ENCODE measurements around the gene WASHC4. TPM values are rescaled to one million over a fixed set of nuclear protein-coding genes. Genes with fewer than 3 reads are reported as not detected.

Gene WASHC4
- total and polyA plus RNA-seq, 2 experiments from 2014 or later, result 75.7 to 83.0 TPM

DNA sequence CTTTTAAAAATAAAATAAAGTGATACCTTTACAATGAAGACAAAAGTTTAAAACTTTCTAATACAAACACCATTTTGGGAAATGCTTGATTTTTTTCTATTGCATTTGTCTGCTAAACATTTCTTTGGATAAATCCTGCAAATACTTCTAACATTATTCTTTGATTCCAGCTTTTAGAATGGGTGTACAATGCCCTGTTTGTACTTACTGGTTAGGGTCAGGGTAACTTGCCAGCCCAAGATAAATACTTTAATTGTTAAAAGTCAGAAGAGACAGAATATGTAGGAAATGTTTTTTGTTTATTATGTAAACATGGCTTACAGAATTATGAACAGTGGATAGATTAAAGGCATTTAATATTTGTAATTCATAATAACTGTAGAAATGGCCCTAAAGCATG lies 60.5 kb downstream of the WASHC4 start:
- H3K27ac ChIP-seq (ENCODE audit: low read depth), result no peak overlapping the region
- H3K36me3 ChIP-seq (ENCODE audit: insufficient read depth), result peaks cover 29% of the 10 kb centered on the region
- H3K4me2 ChIP-seq, result no peak overlapping the region
- DNase-seq (ENCODE audit: low spot score), result no peak
- TF ChIP-seq ZNF114 (CRISPR knock-in tag; IDR thresholded peaks at IDR 0.05) (no peak), CREB1 (CRISPR knock-in tag; IDR thresholded peaks at IDR 0.05; ENCODE audit: low read depth) (no peak), POLR2AphosphoS5 (IDR thresholded peaks at IDR 0.05; ENCODE audit: low read depth) (no peak), EZH2phosphoT487 (IDR thresholded peaks at IDR 0.05; ENCODE audit: unreplicated experiment) (no peak), ZNF331 (CRISPR knock-in tag; IDR thresholded peaks at IDR 0.05; ENCODE audit: low read depth) (no peak), JUNB (IDR thresholded peaks at IDR 0.05; ENCODE audit: unreplicated experiment) (no peak), STAT1 (IDR thresholded peaks at IDR 0.05; ENCODE audit: unreplicated experiment) (no peak), EZH2 (IDR thresholded peaks at IDR 0.05; ENCODE audit: low read depth, unreplicated experiment) (no peak), NANOG (IDR thresholded peaks at IDR 0.05; ENCODE audit: borderline replicate concordance) (no peak)
- TF ChIP-seq, protein P1, sequence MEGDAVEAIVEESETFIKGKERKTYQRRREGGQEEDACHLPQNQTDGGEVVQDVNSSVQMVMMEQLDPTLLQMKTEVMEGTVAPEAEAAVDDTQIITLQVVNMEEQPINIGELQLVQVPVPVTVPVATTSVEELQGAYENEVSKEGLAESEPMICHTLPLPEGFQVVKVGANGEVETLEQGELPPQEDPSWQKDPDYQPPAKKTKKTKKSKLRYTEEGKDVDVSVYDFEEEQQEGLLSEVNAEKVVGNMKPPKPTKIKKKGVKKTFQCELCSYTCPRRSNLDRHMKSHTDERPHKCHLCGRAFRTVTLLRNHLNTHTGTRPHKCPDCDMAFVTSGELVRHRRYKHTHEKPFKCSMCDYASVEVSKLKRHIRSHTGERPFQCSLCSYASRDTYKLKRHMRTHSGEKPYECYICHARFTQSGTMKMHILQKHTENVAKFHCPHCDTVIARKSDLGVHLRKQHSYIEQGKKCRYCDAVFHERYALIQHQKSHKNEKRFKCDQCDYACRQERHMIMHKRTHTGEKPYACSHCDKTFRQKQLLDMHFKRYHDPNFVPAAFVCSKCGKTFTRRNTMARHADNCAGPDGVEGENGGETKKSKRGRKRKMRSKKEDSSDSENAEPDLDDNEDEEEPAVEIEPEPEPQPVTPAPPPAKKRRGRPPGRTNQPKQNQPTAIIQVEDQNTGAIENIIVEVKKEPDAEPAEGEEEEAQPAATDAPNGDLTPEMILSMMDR (conservative IDR thresholded peaks at IDR 0.05; ENCODE audit: low read depth in 2 of 2), result no peak
- TF ChIP-seq, protein P2, sequence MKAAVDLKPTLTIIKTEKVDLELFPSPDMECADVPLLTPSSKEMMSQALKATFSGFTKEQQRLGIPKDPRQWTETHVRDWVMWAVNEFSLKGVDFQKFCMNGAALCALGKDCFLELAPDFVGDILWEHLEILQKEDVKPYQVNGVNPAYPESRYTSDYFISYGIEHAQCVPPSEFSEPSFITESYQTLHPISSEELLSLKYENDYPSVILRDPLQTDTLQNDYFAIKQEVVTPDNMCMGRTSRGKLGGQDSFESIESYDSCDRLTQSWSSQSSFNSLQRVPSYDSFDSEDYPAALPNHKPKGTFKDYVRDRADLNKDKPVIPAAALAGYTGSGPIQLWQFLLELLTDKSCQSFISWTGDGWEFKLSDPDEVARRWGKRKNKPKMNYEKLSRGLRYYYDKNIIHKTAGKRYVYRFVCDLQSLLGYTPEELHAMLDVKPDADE (IDR thresholded peaks at IDR 0.05), result no peak
- TF ChIP-seq, protein P3, sequence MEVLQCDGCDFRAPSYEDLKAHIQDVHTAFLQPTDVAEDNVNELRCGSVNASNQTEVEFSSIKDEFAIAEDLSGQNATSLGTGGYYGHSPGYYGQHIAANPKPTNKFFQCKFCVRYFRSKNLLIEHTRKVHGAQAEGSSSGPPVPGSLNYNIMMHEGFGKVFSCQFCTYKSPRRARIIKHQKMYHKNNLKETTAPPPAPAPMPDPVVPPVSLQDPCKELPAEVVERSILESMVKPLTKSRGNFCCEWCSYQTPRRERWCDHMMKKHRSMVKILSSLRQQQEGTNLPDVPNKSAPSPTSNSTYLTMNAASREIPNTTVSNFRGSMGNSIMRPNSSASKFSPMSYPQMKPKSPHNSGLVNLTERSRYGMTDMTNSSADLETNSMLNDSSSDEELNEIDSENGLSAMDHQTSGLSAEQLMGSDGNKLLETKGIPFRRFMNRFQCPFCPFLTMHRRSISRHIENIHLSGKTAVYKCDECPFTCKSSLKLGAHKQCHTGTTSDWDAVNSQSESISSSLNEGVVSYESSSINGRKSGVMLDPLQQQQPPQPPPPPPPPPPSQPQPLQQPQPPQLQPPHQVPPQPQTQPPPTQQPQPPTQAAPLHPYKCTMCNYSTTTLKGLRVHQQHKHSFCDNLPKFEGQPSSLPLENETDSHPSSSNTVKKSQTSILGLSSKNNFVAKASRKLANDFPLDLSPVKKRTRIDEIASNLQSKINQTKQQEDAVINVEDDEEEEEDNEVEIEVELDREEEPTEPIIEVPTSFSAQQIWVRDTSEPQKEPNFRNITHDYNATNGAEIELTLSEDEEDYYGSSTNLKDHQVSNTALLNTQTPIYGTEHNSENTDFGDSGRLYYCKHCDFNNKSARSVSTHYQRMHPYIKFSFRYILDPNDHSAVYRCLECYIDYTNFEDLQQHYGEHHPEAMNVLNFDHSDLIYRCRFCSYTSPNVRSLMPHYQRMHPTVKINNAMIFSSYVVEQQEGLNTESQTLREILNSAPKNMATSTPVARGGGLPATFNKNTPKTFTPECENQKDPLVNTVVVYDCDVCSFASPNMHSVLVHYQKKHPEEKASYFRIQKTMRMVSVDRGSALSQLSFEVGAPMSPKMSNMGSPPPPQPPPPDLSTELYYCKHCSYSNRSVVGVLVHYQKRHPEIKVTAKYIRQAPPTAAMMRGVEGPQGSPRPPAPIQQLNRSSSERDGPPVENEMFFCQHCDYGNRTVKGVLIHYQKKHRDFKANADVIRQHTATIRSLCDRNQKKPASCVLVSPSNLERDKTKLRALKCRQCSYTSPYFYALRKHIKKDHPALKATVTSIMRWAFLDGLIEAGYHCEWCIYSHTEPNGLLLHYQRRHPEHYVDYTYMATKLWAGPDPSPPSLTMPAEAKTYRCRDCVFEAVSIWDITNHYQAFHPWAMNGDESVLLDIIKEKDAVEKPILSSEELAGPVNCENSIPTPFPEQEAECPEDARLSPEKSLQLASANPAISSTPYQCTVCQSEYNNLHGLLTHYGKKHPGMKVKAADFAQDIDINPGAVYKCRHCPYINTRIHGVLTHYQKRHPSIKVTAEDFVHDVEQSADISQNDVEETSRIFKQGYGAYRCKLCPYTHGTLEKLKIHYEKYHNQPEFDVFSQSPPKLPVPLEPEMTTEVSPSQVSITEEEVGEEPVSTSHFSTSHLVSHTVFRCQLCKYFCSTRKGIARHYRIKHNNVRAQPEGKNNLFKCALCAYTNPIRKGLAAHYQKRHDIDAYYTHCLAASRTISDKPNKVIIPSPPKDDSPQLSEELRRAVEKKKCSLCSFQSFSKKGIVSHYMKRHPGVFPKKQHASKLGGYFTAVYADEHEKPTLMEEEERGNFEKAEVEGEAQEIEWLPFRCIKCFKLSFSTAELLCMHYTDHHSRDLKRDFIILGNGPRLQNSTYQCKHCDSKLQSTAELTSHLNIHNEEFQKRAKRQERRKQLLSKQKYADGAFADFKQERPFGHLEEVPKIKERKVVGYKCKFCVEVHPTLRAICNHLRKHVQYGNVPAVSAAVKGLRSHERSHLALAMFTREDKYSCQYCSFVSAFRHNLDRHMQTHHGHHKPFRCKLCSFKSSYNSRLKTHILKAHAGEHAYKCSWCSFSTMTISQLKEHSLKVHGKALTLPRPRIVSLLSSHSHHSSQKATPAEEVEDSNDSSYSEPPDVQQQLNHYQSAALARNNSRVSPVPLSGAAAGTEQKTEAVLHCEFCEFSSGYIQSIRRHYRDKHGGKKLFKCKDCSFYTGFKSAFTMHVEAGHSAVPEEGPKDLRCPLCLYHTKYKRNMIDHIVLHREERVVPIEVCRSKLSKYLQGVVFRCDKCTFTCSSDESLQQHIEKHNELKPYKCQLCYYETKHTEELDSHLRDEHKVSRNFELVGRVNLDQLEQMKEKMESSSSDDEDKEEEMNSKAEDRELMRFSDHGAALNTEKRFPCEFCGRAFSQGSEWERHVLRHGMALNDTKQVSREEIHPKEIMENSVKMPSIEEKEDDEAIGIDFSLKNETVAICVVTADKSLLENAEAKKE (CRISPR knock-in tag; IDR thresholded peaks at IDR 0.05), result no peak
- TF ChIP-seq, protein P4, sequence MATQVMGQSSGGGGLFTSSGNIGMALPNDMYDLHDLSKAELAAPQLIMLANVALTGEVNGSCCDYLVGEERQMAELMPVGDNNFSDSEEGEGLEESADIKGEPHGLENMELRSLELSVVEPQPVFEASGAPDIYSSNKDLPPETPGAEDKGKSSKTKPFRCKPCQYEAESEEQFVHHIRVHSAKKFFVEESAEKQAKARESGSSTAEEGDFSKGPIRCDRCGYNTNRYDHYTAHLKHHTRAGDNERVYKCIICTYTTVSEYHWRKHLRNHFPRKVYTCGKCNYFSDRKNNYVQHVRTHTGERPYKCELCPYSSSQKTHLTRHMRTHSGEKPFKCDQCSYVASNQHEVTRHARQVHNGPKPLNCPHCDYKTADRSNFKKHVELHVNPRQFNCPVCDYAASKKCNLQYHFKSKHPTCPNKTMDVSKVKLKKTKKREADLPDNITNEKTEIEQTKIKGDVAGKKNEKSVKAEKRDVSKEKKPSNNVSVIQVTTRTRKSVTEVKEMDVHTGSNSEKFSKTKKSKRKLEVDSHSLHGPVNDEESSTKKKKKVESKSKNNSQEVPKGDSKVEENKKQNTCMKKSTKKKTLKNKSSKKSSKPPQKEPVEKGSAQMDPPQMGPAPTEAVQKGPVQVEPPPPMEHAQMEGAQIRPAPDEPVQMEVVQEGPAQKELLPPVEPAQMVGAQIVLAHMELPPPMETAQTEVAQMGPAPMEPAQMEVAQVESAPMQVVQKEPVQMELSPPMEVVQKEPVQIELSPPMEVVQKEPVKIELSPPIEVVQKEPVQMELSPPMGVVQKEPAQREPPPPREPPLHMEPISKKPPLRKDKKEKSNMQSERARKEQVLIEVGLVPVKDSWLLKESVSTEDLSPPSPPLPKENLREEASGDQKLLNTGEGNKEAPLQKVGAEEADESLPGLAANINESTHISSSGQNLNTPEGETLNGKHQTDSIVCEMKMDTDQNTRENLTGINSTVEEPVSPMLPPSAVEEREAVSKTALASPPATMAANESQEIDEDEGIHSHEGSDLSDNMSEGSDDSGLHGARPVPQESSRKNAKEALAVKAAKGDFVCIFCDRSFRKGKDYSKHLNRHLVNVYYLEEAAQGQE (IDR thresholded peaks at IDR 0.05; ENCODE audit: unreplicated experiment), result no peak
- no peaks in the 10 kb centered on the region for H3K4me1 ChIP-seq (ENCODE audit: insufficient read depth)
- H3K9me2 ChIP-seq (ENCODE audit: insufficient read depth), result no peaks in the 10 kb centered on the region
- Mint-ChIP-seq H3K4me1 (no peaks in the 10 kb centered on the region), H3K27me3 (ENCODE audit: insufficient read depth, low read depth, poor library complexity) (no peaks in the 10 kb centered on the region), H3K36me3 (ENCODE audit: low read depth) (peaks cover 29% of the 10 kb centered on the region; the same call in 2 of the 3 replicates), H3K9me3 (no peaks in the 10 kb centered on the region), H3K27ac (no peak overlapping the region), H3K4me3 (no peak overlapping the region)
- no peaks in the 10 kb centered on the region for H3F3A ChIP-seq (replicated peaks; ENCODE audit: low read depth)
- H3K27me3 ChIP-seq (ENCODE audit: insufficient read depth), result no peaks in the 10 kb centered on the region
- H2AFZ ChIP-seq, result no peak overlapping the region
- H4K20me1 ChIP-seq (replicated peaks; ENCODE audit: insufficient read depth), result no peaks in the 10 kb centered on the region
- H3K4me3 ChIP-seq, result no peak overlapping the region
- no peaks in the 10 kb centered on the region for H3K79me2 ChIP-seq (replicated peaks; ENCODE audit: insufficient read depth)
- ATAC-seq, result no peak

Data from GM23338 (cell line).